Measurements from ENCODE around the gene DUSP1.

GRCh38 chr5:172771439-172772111, 580 bp upstream of the DUSP1 start:
- TF ChIP-seq POLR2A (IDR thresholded peaks at IDR 0.05) (no peak), EP300 (IDR thresholded peaks at IDR 0.05; ENCODE audit: low read depth) (no peak), CTCF (IDR thresholded peaks at IDR 0.05) (no peak), POLR2AphosphoS5 (IDR thresholded peaks at IDR 0.05) (no peak)

Measured in transverse colon (tissue), 4 donors.